OCI-LY7 (cell line): ENCODE measurements around the gene MAML3. TPM values are rescaled to one million over a fixed set of nuclear protein-coding genes. Genes with fewer than 3 reads are reported as not detected.

Experiments
- BruUV-seq: library from RNA; stranded (reverse); fragments of 400-500 nt; replicated peaks from 2 replicates; lab custom pipeline; 2021; lab: Mats Ljungman, UMichigan
- CTCF ChIA-PET: fragments of 300-600 bp; sonication (Branson Sonifier 250); formaldehyde crosslinking; loops from one replicate; lab custom pipeline; 2022; ENCODE audit warnings: antibody characterized with exemption; ENCODE audit not compliant: unreplicated experiment; lab: Charles Lee
- POLR2A ChIA-PET: fragments of 300-600 bp; sonication (Branson Sonifier 250); formaldehyde crosslinking; loops from one replicate; lab custom pipeline; 2022; ENCODE audit warnings: antibody characterized with exemption; lab: Charles Lee
- DNase-seq: peaks from one replicate; pipeline ENCODE4 v3.0.0-alpha.2; 2015; ENCODE audit warnings: low spot score
- H2AFZ ChIP-seq: fragments of 200-600 bp; sonication (generic), shearing (Covaris generic); 2 replicates; pipeline ENCODE4 v1.6.1; 2014; ENCODE audit warnings: mild to moderate bottlenecking, antibody characterized with exemption, low read length, moderate library complexity
- H3K27ac ChIP-seq: fragments of 200-600 bp; sonication (generic); 2 replicates; pipeline ENCODE4 v1.5.1; 2014; ENCODE audit warnings: mixed run types, low read depth, mild to moderate bottlenecking, moderate library complexity, low read length, inconsistent platforms; ENCODE audit not compliant: poor library complexity, severe bottlenecking
- H3K36me3 ChIP-seq: fragments of 200-600 bp; sonication (generic); 2 replicates; pipeline ENCODE4 v1.6.1; 2014; ENCODE audit warnings: mild to moderate bottlenecking, antibody characterized with exemption, low read length, moderate library complexity, mixed read lengths; ENCODE audit not compliant: insufficient read depth
- H3K4me1 ChIP-seq: fragments of 200-600 bp; sonication (generic); 2 replicates; pipeline ENCODE4 v1.5.1; 2014; ENCODE audit warnings: mild to moderate bottlenecking, low read length; ENCODE audit not compliant: insufficient read depth, poor library complexity, severe bottlenecking
- H3K4me2 ChIP-seq: fragments of 200-600 bp; sonication (generic); 2 replicates; pipeline ENCODE4 v1.6.1; 2014; ENCODE audit warnings: mild to moderate bottlenecking, low read length
- H3K4me3 ChIP-seq: fragments of 200-600 bp; sonication (generic); 2 replicates; pipeline ENCODE4 v1.5.1; 2014; ENCODE audit warnings: mild to moderate bottlenecking, low read depth, low read length; ENCODE audit not compliant: poor library complexity, severe bottlenecking
- H3K79me2 ChIP-seq: fragments of 200-600 bp; sonication (generic); 2 replicates; pipeline ENCODE4 v1.6.1; 2016; ENCODE audit warnings: low read depth, mild to moderate bottlenecking, low read length, moderate library complexity, mixed read lengths; ENCODE audit not compliant: insufficient read depth
- H3K9me2 ChIP-seq: fragments of 200-600 bp; sonication (generic); 2 replicates; pipeline ENCODE4 v1.6.1; 2016; ENCODE audit warnings: mild to moderate bottlenecking, low read length, mixed read lengths; ENCODE audit not compliant: insufficient read depth
- H3K9me3 ChIP-seq: fragments of 200-600 bp; sonication (generic); 2 replicates; pipeline ENCODE4 v1.6.1; 2014; ENCODE audit warnings: mild to moderate bottlenecking, mixed run types, low read length, mixed read lengths
- H4K20me1 ChIP-seq: fragments of 200-600 bp; sonication (generic); 2 replicates; pipeline ENCODE4 v1.6.1; 2014; ENCODE audit warnings: mild to moderate bottlenecking, antibody characterized with exemption, low read length, moderate library complexity, mixed read lengths; ENCODE audit not compliant: insufficient read depth
- CTCF ChIP-seq: fragments of 200-600 bp; sonication (generic); conservative IDR thresholded peaks from 2 replicates; pipeline ENCODE4 v1.5.1; 2014; ENCODE audit warnings: mild to moderate bottlenecking, antibody characterized with exemption, low read length, moderate library complexity, mixed read lengths
- EZH2phosphoT487 ChIP-seq: fragments of 200-600 bp; sonication (generic); IDR thresholded peaks from 2 replicates; pipeline ENCODE4 v1.6.1; 2018; ENCODE audit warnings: low read depth, borderline replicate concordance, mild to moderate bottlenecking, mixed run types, antibody characterized with exemption, low read length, moderate library complexity, mixed read lengths
- intact Hi-C: fragments of 100-400 bp; cut with micrococcal nuclease; formaldehyde crosslinking; loops from one replicate; pipeline ENCODE4 v1.10.0; 2022; ENCODE audit not compliant: unreplicated experiment
- total RNA-seq, 2 experiments: library from RNA; depleted of rRNA in 1 of 2; stranded (reverse); fragments of >200 nt in 1 of 2; shearing (Covaris generic) in 1 of 2; gene quantifications; 2 replicates each; pipeline ENCODE4 v1.2.3, GENCODE V29; 2014 to 2022

MAML3 gene
- total RNA-seq, 2 experiments from 2014 or later = 0.80 to 1.2 TPM

- TF ChIP-seq EZH2phosphoT487 = no peak
- no peak for TF ChIP-seq CTCF
- H3K27ac ChIP-seq = no peak overlapping the region
- peak; percentile 49 for DNase-seq
- H3K36me3 ChIP-seq = peaks cover 6% of the 10 kb centered on the region; the same call in 1 of the 2 replicates
- H3K9me2 ChIP-seq = no peaks in the 10 kb centered on the region
- H4K20me1 ChIP-seq = no peaks in the 10 kb centered on the region
- POLR2A ChIA-PET = interaction anchor here (0.5 to 1.0 kb wide), 4 partner anchors 9 to 52 kb away, joined by 3 to 5 read pairs (median 3); partner anchors contain the start of gene MGST2
- CTCF ChIA-PET = no interaction called here
- intact Hi-C loops = no loop called here
- no TSS peak for BruUV-seq
- H3K4me1 ChIP-seq = peaks cover 8% of the 10 kb centered on the region
- no peak overlapping the region for H2AFZ ChIP-seq
- H3K9me3 ChIP-seq = no peaks in the 10 kb centered on the region
- H3K4me3 ChIP-seq = no peak overlapping the region
- peak overlapping the region; percentile 26; the same call in 1 of the 2 replicates for H3K4me2 ChIP-seq
- H3K79me2 ChIP-seq = no peaks in the 10 kb centered on the region
These were observed 479.0 kb downstream of the MAML3 start for GRCh38 chr4:139674875-139675550.

- BruUV-seq = no TSS peak
- H3K27ac ChIP-seq = no peak overlapping the region
- CTCF ChIA-PET = no interaction called here
These were observed 481.3 kb downstream of the MAML3 start for GRCh38 chr4:139672732-139673131.

More at GRCh38 chr4:139672732-139673131, 481.3 kb downstream of the MAML3 start:
- peaks cover 8% of the 10 kb centered on the region for H3K4me1 ChIP-seq
- no peaks in the 10 kb centered on the region for H3K79me2 ChIP-seq
- intact Hi-C loops = no loop called here
- no peaks in the 10 kb centered on the region for H3K9me3 ChIP-seq
- POLR2A ChIA-PET = interaction anchor here (0.7 kb wide), 1 partner anchor 22 kb away, joined by 4 read pairs; no protein-coding TSS in a partner anchor
- H3K4me2 ChIP-seq = no peak overlapping the region
- H4K20me1 ChIP-seq = no peaks in the 10 kb centered on the region
- H3K4me3 ChIP-seq = no peak overlapping the region
- H3K9me2 ChIP-seq = no peaks in the 10 kb centered on the region
- TF ChIP-seq CTCF (no peak), EZH2phosphoT487 (no peak)
- DNase-seq = no peak
- no peak overlapping the region for H2AFZ ChIP-seq
- no peaks in the 10 kb centered on the region for H3K36me3 ChIP-seq
